ENCODE measurements around the gene GLRX5.

- no peak for TF ChIP-seq POLR2A (IDR thresholded peaks at IDR 0.05)
- no peak for TF ChIP-seq EP300 (IDR thresholded peaks at IDR 0.05)
- TF ChIP-seq, protein P1, sequence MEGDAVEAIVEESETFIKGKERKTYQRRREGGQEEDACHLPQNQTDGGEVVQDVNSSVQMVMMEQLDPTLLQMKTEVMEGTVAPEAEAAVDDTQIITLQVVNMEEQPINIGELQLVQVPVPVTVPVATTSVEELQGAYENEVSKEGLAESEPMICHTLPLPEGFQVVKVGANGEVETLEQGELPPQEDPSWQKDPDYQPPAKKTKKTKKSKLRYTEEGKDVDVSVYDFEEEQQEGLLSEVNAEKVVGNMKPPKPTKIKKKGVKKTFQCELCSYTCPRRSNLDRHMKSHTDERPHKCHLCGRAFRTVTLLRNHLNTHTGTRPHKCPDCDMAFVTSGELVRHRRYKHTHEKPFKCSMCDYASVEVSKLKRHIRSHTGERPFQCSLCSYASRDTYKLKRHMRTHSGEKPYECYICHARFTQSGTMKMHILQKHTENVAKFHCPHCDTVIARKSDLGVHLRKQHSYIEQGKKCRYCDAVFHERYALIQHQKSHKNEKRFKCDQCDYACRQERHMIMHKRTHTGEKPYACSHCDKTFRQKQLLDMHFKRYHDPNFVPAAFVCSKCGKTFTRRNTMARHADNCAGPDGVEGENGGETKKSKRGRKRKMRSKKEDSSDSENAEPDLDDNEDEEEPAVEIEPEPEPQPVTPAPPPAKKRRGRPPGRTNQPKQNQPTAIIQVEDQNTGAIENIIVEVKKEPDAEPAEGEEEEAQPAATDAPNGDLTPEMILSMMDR (IDR thresholded peaks at IDR 0.05): no peak
Measured at GRCh38 chr14:95489214-95490137, 45.4 kb upstream of the GLRX5 start.
